GM12873 (cell line): ENCODE measurements around the gene GLRX.

Experiments
- TF ChIP-seq, protein P1 (sequence below): IDR thresholded peaks from 2 replicates; pipeline ENCODE4 v1.5.1; 2012; ENCODE audit warnings: low read depth, mild to moderate bottlenecking, moderate library complexity, low read length, control low read depth; ENCODE audit not compliant: insufficient read depth; ENCODE audit errors: missing control alignments

Gene GLRX

DNA sequence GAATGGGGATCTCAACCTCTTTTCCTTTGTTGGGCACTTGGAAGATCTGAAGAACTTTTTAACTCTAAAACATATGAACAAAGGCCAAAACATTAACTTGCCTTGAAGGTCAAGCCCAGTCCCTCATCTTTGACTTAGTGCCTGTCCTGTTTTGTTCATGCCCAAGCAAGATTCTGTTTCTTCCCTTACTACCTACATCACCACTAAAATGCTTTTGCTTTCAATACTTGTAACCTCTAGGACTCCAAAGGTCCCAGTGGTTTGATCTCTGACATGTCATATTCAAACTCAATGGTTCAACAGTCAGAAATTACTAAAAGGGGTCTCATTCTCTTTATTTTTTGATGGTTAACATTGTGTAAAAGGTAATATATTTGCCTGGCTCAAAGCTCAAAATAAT is 24.0 kb downstream of the GLRX start:
- TF ChIP-seq, protein P1, sequence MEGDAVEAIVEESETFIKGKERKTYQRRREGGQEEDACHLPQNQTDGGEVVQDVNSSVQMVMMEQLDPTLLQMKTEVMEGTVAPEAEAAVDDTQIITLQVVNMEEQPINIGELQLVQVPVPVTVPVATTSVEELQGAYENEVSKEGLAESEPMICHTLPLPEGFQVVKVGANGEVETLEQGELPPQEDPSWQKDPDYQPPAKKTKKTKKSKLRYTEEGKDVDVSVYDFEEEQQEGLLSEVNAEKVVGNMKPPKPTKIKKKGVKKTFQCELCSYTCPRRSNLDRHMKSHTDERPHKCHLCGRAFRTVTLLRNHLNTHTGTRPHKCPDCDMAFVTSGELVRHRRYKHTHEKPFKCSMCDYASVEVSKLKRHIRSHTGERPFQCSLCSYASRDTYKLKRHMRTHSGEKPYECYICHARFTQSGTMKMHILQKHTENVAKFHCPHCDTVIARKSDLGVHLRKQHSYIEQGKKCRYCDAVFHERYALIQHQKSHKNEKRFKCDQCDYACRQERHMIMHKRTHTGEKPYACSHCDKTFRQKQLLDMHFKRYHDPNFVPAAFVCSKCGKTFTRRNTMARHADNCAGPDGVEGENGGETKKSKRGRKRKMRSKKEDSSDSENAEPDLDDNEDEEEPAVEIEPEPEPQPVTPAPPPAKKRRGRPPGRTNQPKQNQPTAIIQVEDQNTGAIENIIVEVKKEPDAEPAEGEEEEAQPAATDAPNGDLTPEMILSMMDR: no peak

DNA sequence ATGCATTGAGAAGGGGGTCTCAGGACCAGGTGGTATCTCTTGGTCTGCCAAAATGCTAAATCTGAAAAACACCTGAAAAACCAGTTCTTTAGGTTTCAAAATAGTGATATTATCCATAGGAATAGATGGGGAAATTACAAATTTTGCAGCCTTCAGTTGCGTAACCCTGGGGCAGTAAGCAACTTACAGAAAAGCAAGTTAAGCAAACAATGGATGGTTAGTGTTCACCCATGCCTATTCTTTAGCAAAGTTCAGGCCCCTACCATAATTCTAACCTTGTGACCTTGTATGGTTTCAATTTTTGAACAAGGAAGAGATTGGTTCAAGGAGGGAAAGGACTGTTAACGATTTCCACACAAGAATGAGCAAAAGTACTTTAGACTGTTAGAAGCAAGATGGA is 24.5 kb downstream of the GLRX start:
- TF ChIP-seq, protein P1: no peak

DNA sequence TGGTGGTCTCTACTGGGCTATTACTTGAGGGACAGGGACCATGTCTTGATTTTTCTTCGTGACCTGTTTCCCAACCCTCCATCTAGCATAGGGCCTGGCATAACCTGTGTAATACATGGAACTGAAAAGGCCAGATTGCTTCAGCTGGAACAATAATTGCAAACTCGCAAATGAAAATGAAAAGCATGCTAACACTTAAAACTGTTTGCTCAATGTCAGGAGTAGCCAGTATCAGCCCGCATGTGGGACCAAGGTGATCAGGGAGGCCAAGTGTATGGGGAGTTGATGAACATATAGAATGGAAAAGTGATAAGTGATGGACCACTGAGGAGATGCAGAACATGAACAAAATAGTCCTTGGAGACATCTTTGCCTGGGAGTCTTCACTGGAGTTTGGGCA is 25.2 kb downstream of the GLRX start:
- TF ChIP-seq, protein P1: no peak

DNA sequence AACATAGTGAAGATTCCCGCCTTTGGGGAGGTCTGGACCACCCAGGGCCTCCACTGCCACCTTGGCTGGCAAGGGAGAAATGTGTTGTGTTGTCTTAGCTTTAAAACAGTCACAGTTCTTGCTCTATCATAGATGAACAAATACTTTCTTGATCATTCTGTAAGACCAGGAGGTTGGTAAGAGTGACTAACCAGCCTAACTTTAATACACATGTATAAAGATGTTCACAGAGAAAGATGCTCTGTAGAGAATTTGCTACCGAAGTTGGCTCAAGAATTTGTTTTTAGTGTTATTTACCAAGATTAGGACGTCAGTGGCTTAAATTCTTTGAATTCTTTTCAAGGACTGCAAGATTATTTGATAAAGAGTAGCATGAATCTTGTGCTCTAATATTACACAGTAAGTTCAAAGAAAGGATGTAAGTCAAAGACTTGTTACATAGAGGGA is 28.4 kb downstream of the GLRX start:
- TF ChIP-seq, protein P1: no peak

DNA sequence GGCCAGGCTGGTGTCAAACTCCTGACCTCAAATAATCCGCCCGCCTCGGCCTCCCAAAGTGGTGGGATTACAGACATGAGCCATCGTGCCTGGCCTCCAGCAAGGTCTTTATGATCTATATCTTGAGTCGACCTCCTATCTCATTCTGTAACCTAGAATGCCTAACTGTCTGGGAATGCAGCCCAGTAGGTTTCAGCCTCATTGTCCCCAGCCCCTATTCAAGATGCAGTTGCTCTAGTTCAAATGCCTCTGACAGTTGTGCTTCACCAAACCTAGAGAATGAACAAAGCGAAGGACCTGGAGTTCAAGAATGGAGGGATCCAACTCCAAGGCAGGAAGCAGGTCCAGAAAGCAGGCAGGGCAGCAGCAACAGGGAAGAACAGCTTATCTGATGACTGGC is 30.8 kb downstream of the GLRX start:
- TF ChIP-seq, protein P1: no peak

GRCh38 chr5:95788493-95788892 is 34.0 kb downstream of the GLRX start:
- TF ChIP-seq, protein P1: no peak

DNA sequence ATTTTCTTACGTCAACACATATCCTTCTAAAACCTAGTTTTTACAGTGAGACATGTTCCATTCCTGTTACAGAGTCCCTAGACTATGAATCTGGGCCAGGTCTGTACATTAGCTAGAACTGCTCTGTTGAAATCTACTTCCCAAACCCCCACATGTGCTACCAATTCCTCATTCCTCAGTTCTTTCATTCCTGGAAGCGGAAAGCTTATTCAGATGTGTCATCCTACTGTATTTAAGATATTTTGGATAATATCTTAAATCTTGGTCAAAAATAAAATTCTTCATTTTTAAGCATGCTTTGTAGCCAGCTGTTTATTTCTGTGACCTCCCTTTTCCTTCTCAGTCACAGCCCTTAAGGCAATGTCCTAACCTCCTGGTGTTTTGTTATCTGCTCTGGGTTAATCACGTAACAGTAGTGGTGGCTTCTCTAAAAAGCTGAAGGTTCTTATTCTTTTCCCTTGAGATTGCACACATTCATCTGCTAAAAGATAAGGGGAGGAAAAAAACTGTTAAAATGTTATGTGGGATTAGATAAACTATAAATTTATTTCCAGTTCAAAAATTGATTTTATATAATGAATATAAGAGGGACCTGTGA is 35.6 kb downstream of the GLRX start:
- TF ChIP-seq, protein P1: no peak
